Immature natural killer cell (primary cell): Measurements from ENCODE around the gene HELB. TPM values are rescaled to one million over a fixed set of nuclear protein-coding genes. Genes with fewer than 3 reads are reported as not detected.

Experiments used
- DNase-seq, 3 donors: peaks; one replicate each; pipeline ENCODE4 v3.0.0; 2022; ENCODE audit warnings: mixed read lengths in 1 of 3
- H3K27ac Mint-ChIP-seq, 6 donors: one replicate each; pipeline ENCODE4 v1.8.0; 2020; ENCODE audit warnings: mixed read lengths in 6 of 6, mild to moderate bottlenecking in 5 of 6, inconsistent platforms in 4 of 6, moderate library complexity in 3 of 6
- H3K27me3 Mint-ChIP-seq, 3 donors: one replicate each; pipeline ENCODE4 v1.8.0; 2020 to 2021; ENCODE audit warnings: low read depth in 3 of 3, mild to moderate bottlenecking in 3 of 3, mixed read lengths in 3 of 3, moderate library complexity in 3 of 3, inconsistent platforms in 1 of 3
- H3K36me3 Mint-ChIP-seq, 3 donors: one replicate each; pipeline ENCODE4 v1.8.0; 2020; ENCODE audit warnings: mixed read lengths in 3 of 3, inconsistent platforms in 2 of 3, mild to moderate bottlenecking in 2 of 3
- H3K4me1 Mint-ChIP-seq, 2 donors: one replicate each; pipeline ENCODE4 v1.8.0; 2020; ENCODE audit warnings: inconsistent platforms in 2 of 2, mild to moderate bottlenecking in 2 of 2, mixed read lengths in 2 of 2, moderate library complexity in 1 of 2
- H3K4me3 Mint-ChIP-seq, 5 donors: one replicate each; pipeline ENCODE4 v1.8.0; 2020; ENCODE audit warnings: mild to moderate bottlenecking in 5 of 5, mixed read lengths in 5 of 5, inconsistent platforms in 3 of 5, moderate library complexity in 3 of 5
- H3K9me3 Mint-ChIP-seq, 6 donors: one replicate each; pipeline ENCODE4 v1.8.0; 2020; ENCODE audit warnings: mild to moderate bottlenecking in 6 of 6, mixed read lengths in 6 of 6, inconsistent platforms in 4 of 6, moderate library complexity in 3 of 6
- polyA plus RNA-seq, 3 donors: library from polyadenylated mRNA; unstranded; fragments of 300-500 nt; fragmentation: Illumina TruSeq; gene quantifications; one replicate each; pipeline ENCODE4 v1.2.3, GENCODE V29; 2021

HELB gene
- polyA plus RNA-seq, 3 donors from 2014 or later, result 8.3 to 13.7 (median 10.5) TPM

- DNase-seq, result no peak
- Mint-ChIP-seq H3K36me3 (peaks cover 17 to 36% (median 18%) of the 10 kb centered on the region in 3 donors), H3K27ac (no peak overlapping the region)
Measured at GRCh38 chr12:66352197-66352596, 49.9 kb downstream of the HELB start.

GRCh38 chr12:66352899-66353298 lies 50.6 kb downstream of the HELB start:
- Mint-ChIP-seq H3K36me3 (peaks cover 13 to 32% (median 17%) of the 10 kb centered on the region in 3 donors), H3K27ac (peak overlapping the region in 1 of 6 donors; percentile 58), H3K9me3 (no peaks in the 10 kb centered on the region), H3K27me3 (no peaks in the 10 kb centered on the region), H3K4me1 (no peaks in the 10 kb centered on the region), H3K4me3 (no peak overlapping the region)
- no peak for DNase-seq

More at GRCh38 chr12:66352197-66352596, 49.9 kb downstream of the HELB start:
- Mint-ChIP-seq H3K4me1 (no peaks in the 10 kb centered on the region), H3K4me3 (no peak overlapping the region), H3K9me3 (no peaks in the 10 kb centered on the region), H3K27me3 (no peaks in the 10 kb centered on the region)

- DNase-seq, result no peak
- Mint-ChIP-seq H3K27ac (no peak overlapping the region), H3K4me1 (no peaks in the 10 kb centered on the region), H3K9me3 (no peaks in the 10 kb centered on the region), H3K4me3 (no peak overlapping the region), H3K36me3 (peaks cover 13 to 28% (median 17%) of the 10 kb centered on the region in 3 donors), H3K27me3 (no peaks in the 10 kb centered on the region)
Measured at GRCh38 chr12:66354291-66354690, 52.0 kb downstream of the HELB start.

GRCh38 chr12:66359300-66359699 lies 57.0 kb downstream of the HELB start:
- Mint-ChIP-seq H3K4me1 (no peaks in the 10 kb centered on the region), H3K9me3 (no peaks in the 10 kb centered on the region), H3K4me3 (no peak overlapping the region), H3K27ac (no peak overlapping the region), H3K27me3 (peaks cover 0 to 2% (median 0%) of the 10 kb centered on the region in 3 donors), H3K36me3 (peaks cover 0 to 9% (median 4%) of the 10 kb centered on the region in 3 donors)
- DNase-seq, result no peak

- Mint-ChIP-seq H3K4me3 (no peak overlapping the region), H3K9me3 (no peaks in the 10 kb centered on the region), H3K27ac (no peak overlapping the region), H3K4me1 (no peaks in the 10 kb centered on the region), H3K36me3 (peaks cover 0 to 12% (median 7%) of the 10 kb centered on the region in 3 donors), H3K27me3 (peaks cover 0 to 2% (median 0%) of the 10 kb centered on the region in 3 donors)
- DNase-seq, result no peak
Measured at GRCh38 chr12:66361703-66362102, 59.4 kb downstream of the HELB start.

- H3K4me1 Mint-ChIP-seq, result no peaks in the 10 kb centered on the region
- no peak for DNase-seq
Measured at GRCh38 chr12:66365718-66366490, 63.6 kb downstream of the HELB start.

GRCh38 chr12:66367015-66367667 lies 64.8 kb downstream of the HELB start:
- Mint-ChIP-seq H3K36me3 (peaks cover 0 to 21% (median 7%) of the 10 kb centered on the region in 3 donors), H3K27me3 (peaks cover 0 to 2% (median 0%) of the 10 kb centered on the region in 3 donors), H3K9me3 (no peaks in the 10 kb centered on the region), H3K27ac (no peak overlapping the region), H3K4me1 (no peaks in the 10 kb centered on the region), H3K4me3 (no peak overlapping the region)
- DNase-seq, result no peak

More at GRCh38 chr12:66365718-66366490, 63.6 kb downstream of the HELB start:
- no peak overlapping the region for H3K4me3 Mint-ChIP-seq
- H3K9me3 Mint-ChIP-seq, result no peaks in the 10 kb centered on the region
- H3K27ac Mint-ChIP-seq, result peak overlapping the region in 1 of 6 donors; percentile 69
- peaks cover 0 to 2% (median 0%) of the 10 kb centered on the region in 3 donors for H3K27me3 Mint-ChIP-seq
- peaks cover 0 to 20% (median 7%) of the 10 kb centered on the region in 3 donors for H3K36me3 Mint-ChIP-seq

- DNase-seq, result no peak
- no peaks in the 10 kb centered on the region for H3K4me1 Mint-ChIP-seq
- no peaks in the 10 kb centered on the region for H3K9me3 Mint-ChIP-seq
- no peaks in the 10 kb centered on the region for H3K27me3 Mint-ChIP-seq
- H3K4me3 Mint-ChIP-seq, result no peak overlapping the region
- H3K36me3 Mint-ChIP-seq, result peaks cover 0 to 22% (median 0%) of the 10 kb centered on the region in 3 donors
- no peak overlapping the region for H3K27ac Mint-ChIP-seq
Measured at GRCh38 chr12:66371982-66372381, 69.7 kb downstream of the HELB start.

- H3K27me3 Mint-ChIP-seq, result no peaks in the 10 kb centered on the region
Measured at GRCh38 chr12:66375560-66375959, 73.3 kb downstream of the HELB start.

GRCh38 chr12:66379616-66380015 lies 77.3 kb downstream of the HELB start:
- H3K27ac Mint-ChIP-seq, result no peak overlapping the region

More at GRCh38 chr12:66375560-66375959, 73.3 kb downstream of the HELB start:
- no peak for DNase-seq
- no peaks in the 10 kb centered on the region for H3K9me3 Mint-ChIP-seq
- H3K36me3 Mint-ChIP-seq, result peaks cover 0 to 12% (median 0%) of the 10 kb centered on the region in 3 donors
- H3K4me3 Mint-ChIP-seq, result no peak overlapping the region
- no peaks in the 10 kb centered on the region for H3K4me1 Mint-ChIP-seq
- H3K27ac Mint-ChIP-seq, result no peak overlapping the region

GRCh38 chr12:66380769-66381535 lies 78.7 kb downstream of the HELB start:
- Mint-ChIP-seq H3K4me3 (no peak overlapping the region), H3K27me3 (peaks cover 0 to 3% (median 0%) of the 10 kb centered on the region in 3 donors), H3K27ac (no peak overlapping the region), H3K36me3 (peaks cover 0 to 10% (median 4%) of the 10 kb centered on the region in 3 donors), H3K4me1 (no peaks in the 10 kb centered on the region), H3K9me3 (no peaks in the 10 kb centered on the region)
- no peak for DNase-seq

More at GRCh38 chr12:66379616-66380015, 77.3 kb downstream of the HELB start:
- peaks cover 0 to 9% (median 3%) of the 10 kb centered on the region in 3 donors for H3K36me3 Mint-ChIP-seq
- peaks cover 0 to 3% (median 0%) of the 10 kb centered on the region in 3 donors for H3K27me3 Mint-ChIP-seq
- H3K9me3 Mint-ChIP-seq, result no peaks in the 10 kb centered on the region
- H3K4me1 Mint-ChIP-seq, result no peaks in the 10 kb centered on the region
- no peak for DNase-seq
- H3K4me3 Mint-ChIP-seq, result no peak overlapping the region

GRCh38 chr12:66387117-66387516 lies 84.8 kb downstream of the HELB start:
- H3K9me3 Mint-ChIP-seq, result no peaks in the 10 kb centered on the region
- no peak for DNase-seq
- H3K27me3 Mint-ChIP-seq, result peaks cover 2 to 3% (median 2%) of the 10 kb centered on the region in 3 donors
- no peak overlapping the region for H3K27ac Mint-ChIP-seq
- H3K4me1 Mint-ChIP-seq, result no peaks in the 10 kb centered on the region
- no peak overlapping the region for H3K4me3 Mint-ChIP-seq
- H3K36me3 Mint-ChIP-seq, result peaks cover 0 to 4% (median 4%) of the 10 kb centered on the region in 3 donors
